Upper lobe of left lung (tissue), 4 donors: ENCODE measurements around the gene SLC12A2.

Experiments used
- EP300 ChIP-seq, 4 donors: sonication (generic); formaldehyde crosslinking; IDR thresholded peaks; one replicate each; pipeline ENCODE4 v1.5.1; 2017; ENCODE audit warnings: antibody characterized with exemption in 4 of 4, control low read depth in 2 of 4
- POLR2A ChIP-seq, 4 donors: fragments of 450-650 bp; IDR thresholded peaks; one replicate each; pipeline ENCODE4 v1.5.1; 2016 to 2017; ENCODE audit warnings: antibody characterized with exemption in 4 of 4, mild to moderate bottlenecking in 2 of 4
- POLR2AphosphoS5 ChIP-seq, 2 donors: sonication (generic); formaldehyde crosslinking; IDR thresholded peaks; one replicate each; pipeline ENCODE4 v1.5.1; 2017; ENCODE audit warnings: antibody characterized with exemption in 2 of 2
- TF ChIP-seq, protein P1 (sequence below), 6 experiments: fragments of 450-650 bp in 4 of 6; fragments of 200-600 bp in 2 of 6; sonication (generic) in 2 of 6; IDR thresholded peaks; one replicate each; pipeline ENCODE4 v1.5.1; 2016 to 2019; ENCODE audit warnings: antibody characterized with exemption in 6 of 6

DNA sequence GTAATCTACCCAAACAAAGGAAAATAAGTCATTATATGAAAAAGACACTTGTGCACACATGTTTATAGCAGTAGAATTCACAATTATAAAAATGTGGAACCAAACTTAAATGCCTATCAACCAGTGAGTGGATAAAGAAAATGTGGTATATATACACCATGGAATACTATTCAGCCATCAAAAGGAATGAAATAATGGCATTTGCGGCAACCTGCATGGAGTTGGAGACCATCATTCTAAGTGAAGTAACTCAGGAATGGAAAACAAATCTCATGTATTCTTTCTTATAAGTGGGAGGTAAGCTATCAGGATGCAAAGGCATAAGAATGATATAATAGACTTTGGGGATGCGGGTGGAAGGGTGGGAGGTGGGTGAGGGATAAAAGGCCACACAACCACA is 34.6 kb downstream of the SLC12A2 start:
- TF ChIP-seq POLR2A (IDR thresholded peaks at IDR 0.05) (no peak), EP300 (IDR thresholded peaks at IDR 0.05) (no peak), POLR2AphosphoS5 (IDR thresholded peaks at IDR 0.05) (no peak)
- TF ChIP-seq, protein P1, sequence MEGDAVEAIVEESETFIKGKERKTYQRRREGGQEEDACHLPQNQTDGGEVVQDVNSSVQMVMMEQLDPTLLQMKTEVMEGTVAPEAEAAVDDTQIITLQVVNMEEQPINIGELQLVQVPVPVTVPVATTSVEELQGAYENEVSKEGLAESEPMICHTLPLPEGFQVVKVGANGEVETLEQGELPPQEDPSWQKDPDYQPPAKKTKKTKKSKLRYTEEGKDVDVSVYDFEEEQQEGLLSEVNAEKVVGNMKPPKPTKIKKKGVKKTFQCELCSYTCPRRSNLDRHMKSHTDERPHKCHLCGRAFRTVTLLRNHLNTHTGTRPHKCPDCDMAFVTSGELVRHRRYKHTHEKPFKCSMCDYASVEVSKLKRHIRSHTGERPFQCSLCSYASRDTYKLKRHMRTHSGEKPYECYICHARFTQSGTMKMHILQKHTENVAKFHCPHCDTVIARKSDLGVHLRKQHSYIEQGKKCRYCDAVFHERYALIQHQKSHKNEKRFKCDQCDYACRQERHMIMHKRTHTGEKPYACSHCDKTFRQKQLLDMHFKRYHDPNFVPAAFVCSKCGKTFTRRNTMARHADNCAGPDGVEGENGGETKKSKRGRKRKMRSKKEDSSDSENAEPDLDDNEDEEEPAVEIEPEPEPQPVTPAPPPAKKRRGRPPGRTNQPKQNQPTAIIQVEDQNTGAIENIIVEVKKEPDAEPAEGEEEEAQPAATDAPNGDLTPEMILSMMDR (IDR thresholded peaks at IDR 0.05) = no peak
